T-helper 1 cell treated with Interleukin-12 subunit alpha and Interleukin-12 subunit beta and Interleukin-4 antibody, amounts not matched to agents 30 μg/mL and 1 μg/mL, for 36 hours (primary cell): ENCODE measurements around the gene LPP.

Experiments used
- H3K27ac Mint-ChIP-seq: one replicate; pipeline ENCODE4 v1.8.0; 2021; ENCODE audit warnings: mild to moderate bottlenecking, mixed read lengths
- H3K27me3 Mint-ChIP-seq: one replicate; pipeline ENCODE4 v1.8.0; 2021; ENCODE audit warnings: low read depth, mixed read lengths
- H3K36me3 Mint-ChIP-seq: one replicate; pipeline ENCODE4 v1.8.0; 2021; ENCODE audit warnings: low read depth, mixed read lengths
- H3K4me1 Mint-ChIP-seq: one replicate; pipeline ENCODE4 v1.8.0; 2021; ENCODE audit warnings: low read depth, mixed read lengths
- H3K4me3 Mint-ChIP-seq: one replicate; pipeline ENCODE4 v1.8.0; 2021; ENCODE audit warnings: mild to moderate bottlenecking, moderate library complexity, mixed read lengths
- H3K9me3 Mint-ChIP-seq: one replicate; pipeline ENCODE4 v1.8.0; 2021; ENCODE audit warnings: mixed read lengths

The LPP gene

DNA sequence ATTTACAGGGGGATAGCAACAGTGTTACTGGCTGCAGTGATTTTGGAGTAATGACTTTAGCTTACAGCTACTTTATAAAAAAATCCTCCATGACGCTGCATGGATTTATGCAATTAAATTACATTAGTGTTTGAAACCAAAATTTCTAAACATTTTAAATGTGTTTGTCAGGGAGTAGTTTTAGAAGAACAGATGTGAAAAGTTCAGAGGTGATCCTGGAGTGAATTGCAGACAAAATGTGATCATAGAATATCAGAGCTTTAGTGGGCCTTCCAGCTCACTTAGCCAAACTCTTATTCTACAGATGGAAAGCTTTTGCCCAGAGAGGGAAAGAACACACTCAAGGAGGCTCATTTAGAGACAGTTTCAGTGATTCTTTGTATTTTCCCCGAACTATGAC is 376.3 kb downstream of the LPP start:
- no peak overlapping the region for H3K27ac Mint-ChIP-seq
- no peaks in the 10 kb centered on the region for H3K27me3 Mint-ChIP-seq
- peaks cover 19% of the 10 kb centered on the region for H3K36me3 Mint-ChIP-seq
- peaks cover 6% of the 10 kb centered on the region for H3K4me1 Mint-ChIP-seq
- H3K9me3 Mint-ChIP-seq, result no peaks in the 10 kb centered on the region
- H3K4me3 Mint-ChIP-seq, result no peak overlapping the region

DNA sequence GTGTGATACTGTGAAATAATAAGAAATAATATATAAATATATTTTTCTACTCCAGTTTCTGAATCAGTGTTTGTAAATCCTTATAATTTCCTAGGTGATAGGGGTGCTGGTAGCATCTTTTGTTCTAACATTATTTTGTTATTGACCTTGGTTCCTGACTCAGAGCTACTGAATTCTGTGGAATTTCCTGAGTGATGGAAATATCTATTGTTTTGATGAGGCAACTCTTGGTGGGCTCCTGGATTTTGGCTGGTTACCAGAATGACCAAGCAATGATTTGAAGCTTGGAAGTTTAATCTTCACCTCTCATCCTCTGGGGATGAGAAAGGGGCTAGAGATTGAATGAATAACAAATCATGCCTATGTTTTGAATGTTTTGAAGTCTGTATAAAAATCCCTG is 377.3 kb downstream of the LPP start:
- no peaks in the 10 kb centered on the region for H3K9me3 Mint-ChIP-seq
- H3K36me3 Mint-ChIP-seq, result peaks cover 10% of the 10 kb centered on the region
- H3K4me3 Mint-ChIP-seq, result no peak overlapping the region
- H3K27me3 Mint-ChIP-seq, result no peaks in the 10 kb centered on the region
- H3K27ac Mint-ChIP-seq, result no peak overlapping the region
- peaks cover 6% of the 10 kb centered on the region for H3K4me1 Mint-ChIP-seq

DNA sequence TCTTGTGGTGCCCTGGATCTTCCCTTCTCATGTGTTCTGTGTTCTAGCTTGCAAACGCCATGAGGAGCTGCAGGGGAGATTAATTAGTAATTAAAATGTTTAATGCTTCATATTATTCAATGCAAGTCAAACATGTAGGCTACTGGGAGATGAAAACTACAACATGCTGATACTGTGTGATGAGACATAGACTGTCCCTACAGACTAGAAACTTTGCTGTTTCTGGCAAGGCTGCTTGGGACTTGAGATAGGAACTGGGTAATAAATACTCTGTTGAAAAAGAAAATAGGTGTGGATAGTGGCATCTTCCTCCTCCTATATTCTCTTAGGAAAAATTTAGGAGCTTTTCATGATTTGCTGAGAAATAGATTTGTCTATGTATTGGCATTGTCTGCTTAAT is 379.2 kb downstream of the LPP start:
- Mint-ChIP-seq H3K27me3 (no peaks in the 10 kb centered on the region), H3K27ac (no peak overlapping the region), H3K9me3 (no peaks in the 10 kb centered on the region), H3K4me1 (peaks cover 6% of the 10 kb centered on the region), H3K4me3 (no peak overlapping the region), H3K36me3 (peaks cover 4% of the 10 kb centered on the region)

DNA sequence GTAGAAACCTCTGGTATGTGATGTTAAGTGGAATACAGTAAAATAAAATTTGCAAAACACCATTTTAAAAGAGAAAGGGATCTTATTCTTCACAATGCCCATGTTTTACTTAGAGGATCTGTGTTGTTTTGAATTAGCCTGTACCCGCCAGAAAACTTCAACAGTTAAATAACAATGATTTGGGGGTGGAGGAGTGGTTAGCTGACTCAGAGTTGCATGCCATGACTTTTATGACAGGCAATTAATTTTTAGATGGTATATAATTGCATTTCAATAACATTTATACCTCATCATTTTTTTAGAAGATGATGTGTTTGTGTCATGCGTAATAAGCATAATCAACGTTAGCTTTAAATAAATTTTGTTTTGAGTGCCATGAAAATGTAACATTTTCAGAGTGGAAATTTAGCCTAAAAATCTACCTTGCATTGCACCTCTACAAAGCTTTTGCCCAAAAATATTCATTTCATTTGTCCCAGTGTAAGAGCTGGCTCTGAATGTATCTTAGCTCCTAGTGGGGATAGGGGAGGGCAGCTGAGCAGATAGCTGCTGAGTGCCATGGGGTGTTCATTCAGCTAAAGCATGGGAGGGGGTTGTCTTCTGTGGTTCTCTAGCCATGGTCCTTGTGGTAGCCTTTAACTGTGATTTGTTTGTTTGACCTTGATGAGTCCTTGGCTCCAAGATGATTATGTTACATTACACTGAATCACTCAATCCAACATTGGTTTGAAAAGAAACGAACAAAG is 379.8 kb downstream of the LPP start:
- no peaks in the 10 kb centered on the region for H3K9me3 Mint-ChIP-seq
- H3K27me3 Mint-ChIP-seq, result no peaks in the 10 kb centered on the region
- no peak overlapping the region for H3K4me3 Mint-ChIP-seq
- no peak overlapping the region for H3K27ac Mint-ChIP-seq
- peaks cover 6% of the 10 kb centered on the region for H3K36me3 Mint-ChIP-seq
- peaks cover 6% of the 10 kb centered on the region for H3K4me1 Mint-ChIP-seq

DNA sequence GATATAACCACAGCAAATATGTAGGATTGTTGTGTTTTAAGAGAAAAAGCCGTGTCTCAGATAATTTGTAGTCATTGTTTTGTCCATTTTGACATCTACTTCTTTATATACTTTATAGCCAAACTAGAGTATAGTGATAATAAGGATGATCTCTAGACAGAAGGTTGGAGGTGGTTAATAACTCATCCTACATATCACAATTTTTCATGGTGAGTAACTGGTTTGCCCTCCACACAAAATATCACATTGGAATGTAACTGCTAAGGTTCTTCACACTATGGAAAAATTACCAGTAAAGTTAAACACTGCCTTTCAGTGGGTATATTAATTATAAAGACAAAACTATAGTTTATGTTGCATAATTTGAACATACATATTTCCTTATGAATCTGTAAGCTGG is 380.7 kb downstream of the LPP start:
- Mint-ChIP-seq H3K27ac (no peak overlapping the region), H3K27me3 (no peaks in the 10 kb centered on the region), H3K4me1 (peaks cover 5% of the 10 kb centered on the region), H3K36me3 (peaks cover 9% of the 10 kb centered on the region), H3K4me3 (no peak overlapping the region), H3K9me3 (no peaks in the 10 kb centered on the region)

DNA sequence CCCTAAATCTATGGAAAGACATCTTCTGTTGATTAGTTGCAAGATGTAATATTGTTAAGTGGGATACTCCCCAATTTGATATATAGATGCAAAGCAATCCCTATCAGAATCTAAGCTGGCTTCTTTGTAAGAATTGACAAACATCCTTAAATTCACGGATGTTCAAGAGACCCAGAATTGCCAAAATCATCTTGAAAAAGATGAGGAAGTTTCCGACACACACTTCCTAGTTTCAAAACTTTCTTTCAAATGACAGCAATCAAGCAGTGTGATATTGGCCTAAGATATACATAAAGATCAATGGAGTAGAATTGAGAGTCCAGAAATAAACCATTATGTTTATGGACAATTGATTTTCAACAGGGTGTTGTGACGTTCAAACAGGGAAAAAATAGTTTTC is 383.6 kb downstream of the LPP start:
- Mint-ChIP-seq H3K27ac (no peak overlapping the region), H3K36me3 (peaks cover 6% of the 10 kb centered on the region), H3K9me3 (no peaks in the 10 kb centered on the region), H3K4me3 (no peak overlapping the region), H3K27me3 (no peaks in the 10 kb centered on the region), H3K4me1 (peaks cover 5% of the 10 kb centered on the region)

DNA sequence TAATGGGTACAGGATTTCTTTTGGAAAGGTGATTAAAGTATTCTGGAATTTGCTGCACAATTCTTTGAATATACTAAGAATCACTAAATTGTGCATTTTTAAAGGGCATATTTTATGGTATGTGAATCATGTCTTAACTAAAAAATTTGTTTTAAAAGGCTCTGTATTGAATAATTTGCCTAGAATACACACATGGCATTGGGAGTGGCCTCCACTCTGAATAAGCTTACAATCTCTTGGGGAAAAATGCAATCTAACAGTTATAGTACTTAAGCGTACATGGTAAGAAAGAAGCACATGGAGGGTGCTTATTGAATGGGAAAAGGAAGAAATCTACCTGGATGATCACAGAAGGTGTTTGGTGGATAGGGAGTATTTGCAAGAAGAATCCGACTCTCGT is 385.1 kb downstream of the LPP start:
- H3K27me3 Mint-ChIP-seq, result no peaks in the 10 kb centered on the region
- no peaks in the 10 kb centered on the region for H3K9me3 Mint-ChIP-seq
- no peak overlapping the region for H3K27ac Mint-ChIP-seq
- no peak overlapping the region for H3K4me3 Mint-ChIP-seq
- peaks cover 6% of the 10 kb centered on the region for H3K36me3 Mint-ChIP-seq
- H3K4me1 Mint-ChIP-seq, result peaks cover 3% of the 10 kb centered on the region

DNA sequence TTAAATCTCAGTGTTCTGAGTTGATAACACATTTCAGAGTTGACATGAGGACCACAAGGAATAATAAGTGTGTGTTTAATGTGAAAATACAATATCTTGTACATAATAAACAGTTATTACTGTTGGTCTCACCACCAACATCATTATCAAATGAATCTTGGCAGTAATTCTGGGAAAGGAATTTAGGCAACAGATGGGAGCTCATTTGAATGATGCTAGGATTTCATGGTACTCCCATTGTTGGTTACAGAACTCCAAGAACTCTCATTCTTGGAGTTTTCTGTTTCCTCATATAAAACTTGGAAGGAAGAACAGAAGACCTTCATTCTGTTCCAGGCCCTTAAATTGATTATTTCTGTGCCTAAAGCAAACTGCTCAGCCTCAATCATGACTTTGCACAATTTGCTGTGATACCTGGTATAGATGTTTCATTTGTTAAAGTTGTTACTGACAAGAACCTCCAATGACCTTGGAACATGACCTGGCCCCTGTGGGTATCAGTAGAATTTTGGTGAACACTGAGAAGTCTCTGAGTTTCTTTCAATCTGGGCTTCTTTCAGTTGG is 385.8 kb downstream of the LPP start:
- Mint-ChIP-seq H3K4me1 (peaks cover 3% of the 10 kb centered on the region), H3K27ac (no peak overlapping the region), H3K4me3 (no peak overlapping the region), H3K9me3 (no peaks in the 10 kb centered on the region), H3K36me3 (peaks cover 6% of the 10 kb centered on the region), H3K27me3 (no peaks in the 10 kb centered on the region)

DNA sequence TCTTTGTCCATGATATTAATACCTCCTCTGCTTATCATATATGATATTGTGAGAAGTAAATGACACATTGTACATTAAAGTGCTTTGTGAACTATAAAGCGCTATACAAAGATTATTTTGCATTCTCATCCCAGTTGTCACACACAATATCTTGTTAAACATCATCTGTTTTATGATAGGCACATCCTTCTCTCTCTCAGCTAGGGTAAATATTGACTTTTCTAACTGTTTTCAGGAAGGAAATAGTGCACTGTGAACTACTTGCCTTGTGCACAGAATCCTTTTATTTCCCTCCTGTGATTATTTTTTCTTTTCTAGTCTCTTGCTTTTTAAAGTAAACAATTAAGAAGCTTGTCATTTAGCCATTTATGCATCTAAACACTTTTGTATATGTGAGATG is 388.2 kb downstream of the LPP start:
- Mint-ChIP-seq H3K27ac (no peak overlapping the region), H3K27me3 (no peaks in the 10 kb centered on the region), H3K36me3 (peaks cover 8% of the 10 kb centered on the region), H3K4me3 (no peak overlapping the region), H3K9me3 (no peaks in the 10 kb centered on the region), H3K4me1 (peaks cover 3% of the 10 kb centered on the region)

DNA sequence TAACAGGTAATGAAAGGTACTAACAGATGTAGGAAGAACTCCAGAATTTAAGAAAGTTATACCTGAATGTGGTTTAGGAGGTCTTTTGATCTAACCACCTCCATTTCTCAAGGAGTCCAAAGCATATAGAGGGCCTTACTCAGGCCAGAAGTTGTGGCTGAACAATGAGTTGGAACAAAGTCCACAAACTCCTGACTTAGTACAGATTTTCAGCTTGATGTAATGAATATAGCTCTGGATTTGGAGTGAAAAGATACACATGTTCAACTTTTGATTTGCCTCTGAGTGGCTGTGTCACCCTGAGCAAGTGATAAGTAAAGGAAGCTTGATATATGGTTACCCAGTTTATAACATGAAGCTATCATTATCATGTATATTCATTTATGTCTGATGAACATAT is 390.1 kb downstream of the LPP start:
- H3K9me3 Mint-ChIP-seq, result no peaks in the 10 kb centered on the region
- H3K4me1 Mint-ChIP-seq, result peaks cover 3% of the 10 kb centered on the region
- H3K27me3 Mint-ChIP-seq, result no peaks in the 10 kb centered on the region
- H3K27ac Mint-ChIP-seq, result no peak overlapping the region
- no peak overlapping the region for H3K4me3 Mint-ChIP-seq
- H3K36me3 Mint-ChIP-seq, result peaks cover 10% of the 10 kb centered on the region

DNA sequence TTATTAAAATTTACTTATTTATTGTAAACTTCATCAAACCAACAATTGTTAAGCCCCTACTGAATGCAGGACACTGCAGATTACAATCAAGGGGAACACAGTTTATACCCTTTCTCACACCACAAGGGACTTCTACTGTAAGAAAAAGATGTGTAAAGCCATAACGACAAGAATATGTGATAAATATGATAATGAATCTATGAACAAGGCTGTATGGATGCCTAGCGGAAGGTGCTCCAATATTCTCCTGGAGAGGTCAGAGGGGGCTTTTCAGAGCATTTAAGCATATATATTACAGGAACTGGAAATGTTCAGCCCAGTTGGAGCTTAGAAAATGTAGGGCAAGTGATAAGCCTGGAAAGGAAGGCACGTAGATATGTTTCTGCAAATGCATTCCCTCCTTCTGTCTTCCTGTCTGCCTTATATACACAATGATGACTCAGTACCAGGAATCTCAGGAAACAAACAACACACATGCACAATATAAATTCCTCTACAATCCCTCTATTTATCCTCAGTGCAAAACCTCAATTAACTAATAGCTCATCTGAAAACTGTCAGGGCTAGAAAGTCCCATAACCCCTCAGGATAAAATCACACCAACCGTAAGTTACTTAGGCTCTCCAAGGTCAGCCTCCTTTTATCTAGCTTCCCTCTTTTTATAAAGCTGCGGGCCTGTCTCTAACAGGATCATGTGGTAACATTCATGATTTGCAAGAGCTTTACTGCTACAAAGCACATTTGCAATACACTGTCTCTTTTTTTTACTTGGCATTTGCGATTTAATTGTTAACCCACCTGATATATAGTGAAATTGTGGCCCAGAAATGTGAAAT is 393.1 kb downstream of the LPP start:
- H3K4me3 Mint-ChIP-seq, result no peak overlapping the region
- H3K27ac Mint-ChIP-seq, result no peak overlapping the region
- H3K27me3 Mint-ChIP-seq, result no peaks in the 10 kb centered on the region
- peaks cover 8% of the 10 kb centered on the region for H3K36me3 Mint-ChIP-seq
- peaks cover 3% of the 10 kb centered on the region for H3K4me1 Mint-ChIP-seq
- H3K9me3 Mint-ChIP-seq, result no peaks in the 10 kb centered on the region

DNA sequence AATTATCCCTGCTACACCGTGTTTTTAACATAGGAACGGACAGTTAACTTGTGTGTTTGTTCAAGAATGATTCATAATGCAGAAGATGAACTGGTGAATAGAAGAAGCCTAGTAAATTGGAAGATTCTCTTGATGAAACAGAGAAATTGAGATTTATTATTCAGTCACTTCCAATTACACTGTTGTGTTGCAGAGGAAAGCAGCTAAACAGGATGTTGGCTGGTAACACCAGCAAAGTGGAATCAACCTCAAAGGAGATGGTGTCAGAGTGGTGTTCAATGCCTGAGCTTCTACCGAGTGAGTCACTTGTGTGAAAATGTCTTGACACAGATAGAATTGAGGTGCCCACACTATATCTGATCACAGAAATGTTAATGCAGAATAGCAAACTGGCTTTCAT is 399.6 kb downstream of the LPP start:
- H3K27me3 Mint-ChIP-seq, result no peaks in the 10 kb centered on the region
- H3K27ac Mint-ChIP-seq, result peak overlapping the region; percentile 6

DNA sequence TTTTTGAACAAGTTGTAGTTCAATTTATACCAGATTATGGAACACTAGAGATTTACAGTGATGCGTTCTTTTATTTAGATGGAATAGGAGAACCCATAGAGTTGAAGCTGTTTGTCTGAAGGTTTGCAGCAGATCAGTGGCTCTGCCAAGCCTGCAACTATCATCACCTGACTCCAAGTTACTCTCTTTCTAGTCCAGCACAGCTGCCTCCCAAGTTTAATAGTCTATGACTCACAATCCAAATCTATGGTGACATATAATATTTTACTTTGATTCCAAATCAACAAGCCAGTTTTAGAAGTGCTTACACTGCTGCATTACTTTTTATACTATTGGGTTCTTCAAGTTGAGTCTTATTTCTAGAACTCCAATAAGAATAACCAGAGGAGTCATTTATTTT is 400.4 kb downstream of the LPP start:
- no peak overlapping the region for H3K4me3 Mint-ChIP-seq
- peaks cover 17% of the 10 kb centered on the region for H3K4me1 Mint-ChIP-seq
- H3K27me3 Mint-ChIP-seq, result no peaks in the 10 kb centered on the region
- no peak overlapping the region for H3K27ac Mint-ChIP-seq
- H3K9me3 Mint-ChIP-seq, result no peaks in the 10 kb centered on the region
- H3K36me3 Mint-ChIP-seq, result peaks cover 4% of the 10 kb centered on the region

More for the DNA sequence above, 399.6 kb downstream of the LPP start:
- Mint-ChIP-seq H3K4me1 (peaks cover 17% of the 10 kb centered on the region), H3K36me3 (peaks cover 4% of the 10 kb centered on the region), H3K4me3 (no peak overlapping the region), H3K9me3 (no peaks in the 10 kb centered on the region)

DNA sequence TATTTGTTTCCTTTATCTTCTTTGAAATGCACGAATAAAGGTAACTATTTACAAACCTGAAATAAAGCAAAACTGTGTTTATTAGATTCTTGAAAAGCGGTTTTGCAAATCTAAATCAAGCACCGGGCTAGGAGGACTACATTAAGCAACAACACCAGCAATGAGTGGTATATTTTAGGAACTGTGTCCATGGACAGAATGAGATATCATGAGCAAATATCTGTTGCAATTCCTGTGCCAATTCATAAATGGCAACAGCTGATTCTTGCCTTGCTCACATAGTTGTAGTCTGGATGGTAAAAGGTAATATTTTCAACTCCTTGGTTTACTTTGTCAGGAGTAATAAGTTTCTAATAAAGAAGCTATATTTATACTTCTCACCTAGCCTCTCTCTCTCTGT is 403.3 kb downstream of the LPP start:
- Mint-ChIP-seq H3K4me1 (peaks cover 24% of the 10 kb centered on the region), H3K27ac (no peak overlapping the region), H3K4me3 (no peak overlapping the region), H3K9me3 (no peaks in the 10 kb centered on the region), H3K36me3 (peaks cover 2% of the 10 kb centered on the region), H3K27me3 (no peaks in the 10 kb centered on the region)
